HCT116 (cell line): ENCODE data around the gene NAA11.

Experiments
- POLR2AphosphoS5 ChIP-seq: IDR thresholded peaks from 2 replicates; pipeline ENCODE4 v1.6.1; 2011; ENCODE audit warnings: mild to moderate bottlenecking, low read depth, low read length, moderate library complexity
- TF ChIP-seq, protein P1 (sequence below), 3 experiments: fragments of 200-600 bp in 1 of 3; sonication (generic) in 1 of 3; IDR thresholded peaks in 2 of 3; conservative IDR thresholded peaks in 1 of 3; 2 replicates each; pipeline ENCODE4 v1.5.1; 2012 to 2017; ENCODE audit warnings: low read depth in 2 of 3, low read length in 2 of 3, antibody characterized with exemption in 1 of 3, borderline replicate concordance in 1 of 3, control low read depth in 1 of 3, mild to moderate bottlenecking in 1 of 3, mixed read lengths in 1 of 3, mixed run types in 1 of 3, moderate library complexity in 1 of 3; ENCODE audit not compliant: insufficient read depth in 1 of 3
- TF ChIP-seq, protein P2 (sequence below): IDR thresholded peaks from 2 replicates; pipeline ENCODE4 v1.6.1; 2012; ENCODE audit warnings: low read depth

DNA sequence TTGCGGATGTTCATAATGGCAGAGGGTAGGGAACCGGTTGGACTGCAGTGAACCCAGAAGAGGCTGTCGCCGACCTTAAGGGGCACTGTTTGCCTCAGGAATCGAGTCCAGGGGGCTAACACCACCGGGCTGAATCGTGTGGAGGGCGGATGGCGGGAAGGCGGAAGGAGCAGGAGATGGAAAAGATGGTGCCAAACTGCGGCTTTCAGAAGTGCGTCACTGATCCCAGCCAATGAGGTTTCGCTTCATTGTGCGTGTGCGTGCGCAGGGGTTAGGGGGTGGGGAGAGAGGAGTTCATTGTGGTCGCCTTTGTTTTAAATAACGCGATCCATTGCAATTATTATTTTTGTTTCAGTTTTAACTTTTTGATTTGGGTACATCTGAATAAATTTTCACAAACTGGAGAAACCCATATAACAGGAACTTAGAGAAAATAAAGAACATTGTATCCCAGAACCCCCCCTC lies at the start of gene NAA11:
- TF ChIP-seq, protein P1, sequence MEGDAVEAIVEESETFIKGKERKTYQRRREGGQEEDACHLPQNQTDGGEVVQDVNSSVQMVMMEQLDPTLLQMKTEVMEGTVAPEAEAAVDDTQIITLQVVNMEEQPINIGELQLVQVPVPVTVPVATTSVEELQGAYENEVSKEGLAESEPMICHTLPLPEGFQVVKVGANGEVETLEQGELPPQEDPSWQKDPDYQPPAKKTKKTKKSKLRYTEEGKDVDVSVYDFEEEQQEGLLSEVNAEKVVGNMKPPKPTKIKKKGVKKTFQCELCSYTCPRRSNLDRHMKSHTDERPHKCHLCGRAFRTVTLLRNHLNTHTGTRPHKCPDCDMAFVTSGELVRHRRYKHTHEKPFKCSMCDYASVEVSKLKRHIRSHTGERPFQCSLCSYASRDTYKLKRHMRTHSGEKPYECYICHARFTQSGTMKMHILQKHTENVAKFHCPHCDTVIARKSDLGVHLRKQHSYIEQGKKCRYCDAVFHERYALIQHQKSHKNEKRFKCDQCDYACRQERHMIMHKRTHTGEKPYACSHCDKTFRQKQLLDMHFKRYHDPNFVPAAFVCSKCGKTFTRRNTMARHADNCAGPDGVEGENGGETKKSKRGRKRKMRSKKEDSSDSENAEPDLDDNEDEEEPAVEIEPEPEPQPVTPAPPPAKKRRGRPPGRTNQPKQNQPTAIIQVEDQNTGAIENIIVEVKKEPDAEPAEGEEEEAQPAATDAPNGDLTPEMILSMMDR (IDR thresholded peaks at IDR 0.05 in 2 of 3, conservative IDR thresholded peaks at IDR 0.05 in 1 of 3; ENCODE audit: borderline replicate concordance in 1 of 3, insufficient read depth in 1 of 3, low read depth in 2 of 3, low read length in 2 of 3): no peak
- TF ChIP-seq POLR2AphosphoS5: no peak
- TF ChIP-seq, protein P2, sequence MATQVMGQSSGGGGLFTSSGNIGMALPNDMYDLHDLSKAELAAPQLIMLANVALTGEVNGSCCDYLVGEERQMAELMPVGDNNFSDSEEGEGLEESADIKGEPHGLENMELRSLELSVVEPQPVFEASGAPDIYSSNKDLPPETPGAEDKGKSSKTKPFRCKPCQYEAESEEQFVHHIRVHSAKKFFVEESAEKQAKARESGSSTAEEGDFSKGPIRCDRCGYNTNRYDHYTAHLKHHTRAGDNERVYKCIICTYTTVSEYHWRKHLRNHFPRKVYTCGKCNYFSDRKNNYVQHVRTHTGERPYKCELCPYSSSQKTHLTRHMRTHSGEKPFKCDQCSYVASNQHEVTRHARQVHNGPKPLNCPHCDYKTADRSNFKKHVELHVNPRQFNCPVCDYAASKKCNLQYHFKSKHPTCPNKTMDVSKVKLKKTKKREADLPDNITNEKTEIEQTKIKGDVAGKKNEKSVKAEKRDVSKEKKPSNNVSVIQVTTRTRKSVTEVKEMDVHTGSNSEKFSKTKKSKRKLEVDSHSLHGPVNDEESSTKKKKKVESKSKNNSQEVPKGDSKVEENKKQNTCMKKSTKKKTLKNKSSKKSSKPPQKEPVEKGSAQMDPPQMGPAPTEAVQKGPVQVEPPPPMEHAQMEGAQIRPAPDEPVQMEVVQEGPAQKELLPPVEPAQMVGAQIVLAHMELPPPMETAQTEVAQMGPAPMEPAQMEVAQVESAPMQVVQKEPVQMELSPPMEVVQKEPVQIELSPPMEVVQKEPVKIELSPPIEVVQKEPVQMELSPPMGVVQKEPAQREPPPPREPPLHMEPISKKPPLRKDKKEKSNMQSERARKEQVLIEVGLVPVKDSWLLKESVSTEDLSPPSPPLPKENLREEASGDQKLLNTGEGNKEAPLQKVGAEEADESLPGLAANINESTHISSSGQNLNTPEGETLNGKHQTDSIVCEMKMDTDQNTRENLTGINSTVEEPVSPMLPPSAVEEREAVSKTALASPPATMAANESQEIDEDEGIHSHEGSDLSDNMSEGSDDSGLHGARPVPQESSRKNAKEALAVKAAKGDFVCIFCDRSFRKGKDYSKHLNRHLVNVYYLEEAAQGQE: no peak
